KMS-11 (cell line): Measurements from ENCODE around the gene LONP2.

Experiments
- H2AFZ ChIP-seq: fragments of 200-600 bp; sonication (generic); 2 replicates; pipeline ENCODE4 v1.6.1; 2016; ENCODE audit warnings: antibody characterized with exemption, mixed run types, low read depth
- H3K27ac ChIP-seq: fragments of 200-600 bp; sonication (generic); 2 replicates; pipeline ENCODE4 v1.6.1; 2016; ENCODE audit warnings: mild to moderate bottlenecking, mixed run types
- H3K27me3 ChIP-seq: fragments of 200-600 bp; sonication (generic); 2 replicates; pipeline ENCODE4 v1.6.1; 2017; ENCODE audit warnings: mild to moderate bottlenecking, low read depth, mixed run types, moderate library complexity; ENCODE audit not compliant: insufficient read depth
- H3K36me3 ChIP-seq: fragments of 200-600 bp; sonication (generic); 2 replicates; pipeline ENCODE4 v1.6.1; 2017; ENCODE audit warnings: mild to moderate bottlenecking, mixed run types; ENCODE audit not compliant: insufficient read depth
- H3K4me1 ChIP-seq: fragments of 200-600 bp; sonication (generic); 2 replicates; pipeline ENCODE4 v1.6.1; 2016; ENCODE audit warnings: mild to moderate bottlenecking, low read depth, mixed run types; ENCODE audit not compliant: poor library complexity, severe bottlenecking
- H3K4me2 ChIP-seq: fragments of 200-600 bp; sonication (generic); 2 replicates; pipeline ENCODE4 v1.7.0; 2016; ENCODE audit warnings: mild to moderate bottlenecking, mixed run types
- H3K4me3 ChIP-seq: fragments of 200-600 bp; sonication (generic); IDR thresholded peaks from 2 replicates; pipeline ENCODE4 v1.6.1; 2017; ENCODE audit warnings: low read depth, low read length, mixed read lengths; ENCODE audit not compliant: insufficient read depth
- H3K79me2 ChIP-seq: fragments of 200-600 bp; sonication (generic); 2 replicates; pipeline ENCODE4 v1.6.1; 2016; ENCODE audit warnings: low read depth, mixed run types; ENCODE audit not compliant: insufficient read depth
- H3K9ac ChIP-seq: fragments of 200-600 bp; sonication (generic); 2 replicates; pipeline ENCODE4 v1.6.1; 2016; ENCODE audit warnings: mild to moderate bottlenecking, mixed run types
- H4K20me1 ChIP-seq: fragments of 200-600 bp; sonication (generic); 2 replicates; pipeline ENCODE4 v1.6.1; 2016; ENCODE audit warnings: mild to moderate bottlenecking, mixed run types; ENCODE audit not compliant: insufficient read depth
- TF ChIP-seq, protein P1 (sequence below): fragments of 200-600 bp; sonication (generic); conservative IDR thresholded peaks from 2 replicates; pipeline ENCODE4 v1.6.1; 2017; ENCODE audit warnings: low read depth, mild to moderate bottlenecking, antibody characterized with exemption, low read length, moderate library complexity, mixed read lengths

LONP2 gene

DNA sequence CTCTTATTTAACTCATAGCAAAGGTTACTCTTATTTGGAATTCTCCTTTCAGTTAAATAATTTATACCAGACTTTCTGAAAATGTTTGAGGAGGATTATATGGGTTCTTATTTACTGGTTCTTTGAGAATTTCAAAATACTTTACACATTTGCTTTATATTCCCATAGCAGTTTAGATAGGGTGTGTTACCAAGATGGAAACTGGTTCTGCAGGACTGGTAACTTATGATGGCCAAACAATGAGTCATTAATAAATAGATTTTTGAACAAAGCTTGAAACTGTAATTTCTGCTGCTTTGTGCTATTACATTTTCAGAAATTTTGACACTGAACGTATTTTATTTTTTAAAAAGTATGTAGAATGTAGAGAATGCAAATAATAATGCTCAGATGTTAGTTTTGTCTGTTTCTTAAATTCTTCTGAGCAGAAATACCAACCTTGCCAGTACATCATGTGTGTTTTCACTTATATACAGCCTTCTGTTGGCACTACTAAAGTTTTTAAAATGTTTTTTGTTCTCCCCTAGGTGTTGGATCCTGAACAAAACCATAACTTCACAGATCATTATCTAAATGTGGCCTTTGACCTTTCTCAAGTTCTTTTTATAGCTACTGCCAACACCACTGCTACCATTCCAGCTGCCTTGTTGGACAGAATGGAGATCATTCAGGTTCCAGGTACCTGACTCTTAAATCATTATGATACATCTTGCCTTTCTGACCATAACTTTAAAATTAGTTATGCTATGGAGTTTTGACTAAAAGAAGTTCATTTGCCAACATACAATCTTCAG, 51.6 kb downstream of the LONP2 start:
- no peak overlapping the region for H2AFZ ChIP-seq
- no peak overlapping the region for H3K4me2 ChIP-seq
- no peak overlapping the region for H3K4me3 ChIP-seq
- H3K9ac ChIP-seq, result no peak overlapping the region
- H3K27me3 ChIP-seq, result no peaks in the 10 kb centered on the region
- no peak overlapping the region for H3K27ac ChIP-seq
- no peaks in the 10 kb centered on the region for H3K79me2 ChIP-seq
- H4K20me1 ChIP-seq, result no peaks in the 10 kb centered on the region; the same call in 1 of the 2 replicates
- H3K36me3 ChIP-seq, result 0 out of 2 replicates have a peak, but pooled peaks cover 3% of the 10 kb centered on the region
- TF ChIP-seq, protein P1, sequence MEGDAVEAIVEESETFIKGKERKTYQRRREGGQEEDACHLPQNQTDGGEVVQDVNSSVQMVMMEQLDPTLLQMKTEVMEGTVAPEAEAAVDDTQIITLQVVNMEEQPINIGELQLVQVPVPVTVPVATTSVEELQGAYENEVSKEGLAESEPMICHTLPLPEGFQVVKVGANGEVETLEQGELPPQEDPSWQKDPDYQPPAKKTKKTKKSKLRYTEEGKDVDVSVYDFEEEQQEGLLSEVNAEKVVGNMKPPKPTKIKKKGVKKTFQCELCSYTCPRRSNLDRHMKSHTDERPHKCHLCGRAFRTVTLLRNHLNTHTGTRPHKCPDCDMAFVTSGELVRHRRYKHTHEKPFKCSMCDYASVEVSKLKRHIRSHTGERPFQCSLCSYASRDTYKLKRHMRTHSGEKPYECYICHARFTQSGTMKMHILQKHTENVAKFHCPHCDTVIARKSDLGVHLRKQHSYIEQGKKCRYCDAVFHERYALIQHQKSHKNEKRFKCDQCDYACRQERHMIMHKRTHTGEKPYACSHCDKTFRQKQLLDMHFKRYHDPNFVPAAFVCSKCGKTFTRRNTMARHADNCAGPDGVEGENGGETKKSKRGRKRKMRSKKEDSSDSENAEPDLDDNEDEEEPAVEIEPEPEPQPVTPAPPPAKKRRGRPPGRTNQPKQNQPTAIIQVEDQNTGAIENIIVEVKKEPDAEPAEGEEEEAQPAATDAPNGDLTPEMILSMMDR, result no peak
- peaks cover 26% of the 10 kb centered on the region for H3K4me1 ChIP-seq

- H3K9ac ChIP-seq, result no peak overlapping the region
- peaks cover 29% of the 10 kb centered on the region for H3K4me1 ChIP-seq
- no peak overlapping the region for H3K4me3 ChIP-seq
- TF ChIP-seq, protein P1, result no peak
- peak overlapping the region; percentile 34; the same call in 1 of the 2 replicates for H3K4me2 ChIP-seq
- H3K27me3 ChIP-seq, result no peaks in the 10 kb centered on the region
- H4K20me1 ChIP-seq, result no peaks in the 10 kb centered on the region; the same call in 1 of the 2 replicates
- no peaks in the 10 kb centered on the region for H3K79me2 ChIP-seq
- H3K36me3 ChIP-seq, result 0 out of 2 replicates have a peak, but pooled peaks cover 3% of the 10 kb centered on the region
- H3K27ac ChIP-seq, result no peak overlapping the region
- H2AFZ ChIP-seq, result no peak overlapping the region
Measured at GRCh38 chr16:48299471-48299870, 55.4 kb downstream of the LONP2 start.

DNA sequence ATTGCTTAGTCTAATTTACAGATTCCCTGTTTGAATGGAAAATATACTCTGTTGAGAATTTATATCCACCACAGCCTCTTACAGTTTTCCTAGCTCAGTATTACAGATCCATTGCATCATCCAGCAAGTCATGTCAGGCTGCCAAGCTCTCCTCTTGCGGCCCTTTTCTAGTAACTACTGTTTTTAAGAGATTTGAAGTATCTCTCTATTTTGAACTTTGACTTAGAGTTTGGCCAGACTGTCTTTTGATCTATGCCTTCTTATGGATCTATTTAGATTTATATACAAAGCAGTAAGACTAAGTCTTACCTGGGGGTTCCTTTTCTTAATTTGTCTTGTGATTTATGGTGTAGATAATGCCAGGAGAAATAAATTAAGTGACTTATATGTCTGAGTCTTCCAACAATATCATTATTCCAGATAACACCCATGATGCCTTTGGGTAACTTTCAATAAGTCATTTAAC, 56.3 kb downstream of the LONP2 start:
- Histone ChIP-seq H3K36me3 (peaks cover 3% of the 10 kb centered on the region; the same call in 1 of the 2 replicates), H3K4me2 (peak overlapping the region; percentile 34), H3K27me3 (no peaks in the 10 kb centered on the region), H3K79me2 (no peaks in the 10 kb centered on the region), H3K9ac (no peak overlapping the region), H3K27ac (no peak overlapping the region), H3K4me1 (peaks cover 27% of the 10 kb centered on the region), H2AFZ (no peak overlapping the region), H4K20me1 (no peaks in the 10 kb centered on the region; the same call in 1 of the 2 replicates), H3K4me3 (no peak overlapping the region)
- TF ChIP-seq, protein P1, result no peak

- Histone ChIP-seq H4K20me1 (no peaks in the 10 kb centered on the region), H3K79me2 (no peaks in the 10 kb centered on the region), H3K27ac (no peak overlapping the region), H3K4me2 (no peak overlapping the region), H3K9ac (no peak overlapping the region), H2AFZ (no peak overlapping the region), H3K27me3 (no peaks in the 10 kb centered on the region), H3K4me1 (no peaks in the 10 kb centered on the region), H3K4me3 (no peak overlapping the region), H3K36me3 (no peaks in the 10 kb centered on the region; the same call in 1 of the 2 replicates)
- TF ChIP-seq, protein P1, result no peak
Measured at GRCh38 chr16:48308535-48308934, 64.4 kb downstream of the LONP2 start.
